Measurements from ENCODE around the gene GLS.

- TF ChIP-seq CTCF (IDR thresholded peaks at IDR 0.05 in 4 of 5, conservative IDR thresholded peaks at IDR 0.05 in 1 of 5) (no peak), POLR2A (IDR thresholded peaks at IDR 0.05) (no peak)
Measured at GRCh38 chr2:190933361-190933760, 52.7 kb downstream of the GLS start.

Measured in gastrocnemius medialis (tissue), 4 donors.